Fibroblast of villous mesenchyme (primary cell): ENCODE measurements around the gene DNER. TPM values are rescaled to one million over a fixed set of nuclear protein-coding genes. Genes with fewer than 3 reads are reported as not detected.

ENCODE experiments used
- DNase-seq: peaks from one replicate; pipeline ENCODE4 v3.0.0-alpha.2; 2010; ENCODE audit warnings: low read depth
- H3K4me3 ChIP-seq: 2 replicates; pipeline ENCODE4 v1.5.1; 2011; ENCODE audit warnings: low read depth, mild to moderate bottlenecking, low read length
- total RNA-seq: library from RNA; depleted of rRNA; stranded (reverse); fragments of >200 nt; gene quantifications from 2 replicates; pipeline ENCODE4 v1.2.3, GENCODE V29; 2012
- TF ChIP-seq, protein P1 (sequence below): IDR thresholded peaks from 2 replicates; pipeline ENCODE4 v1.5.1; 2012; ENCODE audit warnings: low read depth, mild to moderate bottlenecking, low read length; ENCODE audit not compliant: insufficient read depth

DNER gene
- total RNA-seq, 1 donor, result 0.86 TPM

DNA sequence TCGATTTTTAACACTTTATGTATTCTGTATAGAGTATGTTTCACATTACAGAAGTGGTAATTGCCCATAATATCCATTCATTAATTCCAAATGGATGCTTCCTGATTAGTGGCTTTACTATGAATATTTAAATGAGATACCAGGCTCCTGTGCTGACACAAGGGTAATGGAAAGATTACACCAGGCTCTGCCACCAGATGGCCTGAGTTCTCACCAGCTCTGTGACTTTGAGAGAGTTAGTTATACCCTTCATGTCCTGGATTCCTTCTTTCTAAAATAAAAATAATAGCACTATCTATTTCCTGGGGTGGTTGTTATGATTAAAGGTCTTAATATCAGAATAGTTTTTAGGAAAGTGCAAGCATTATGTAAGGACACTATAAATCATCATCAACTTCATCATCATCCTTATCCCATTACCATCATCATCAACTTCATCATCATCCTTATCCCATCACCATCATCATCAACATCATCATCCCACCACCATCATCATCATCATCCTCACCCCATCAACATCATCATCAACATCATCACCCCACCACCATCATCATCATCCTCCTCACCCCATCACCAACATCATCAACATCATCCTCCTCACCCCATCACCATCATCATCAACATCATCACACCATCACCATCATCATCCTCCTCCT is 151.8 kb downstream of the DNER start:
- TF ChIP-seq, protein P1, sequence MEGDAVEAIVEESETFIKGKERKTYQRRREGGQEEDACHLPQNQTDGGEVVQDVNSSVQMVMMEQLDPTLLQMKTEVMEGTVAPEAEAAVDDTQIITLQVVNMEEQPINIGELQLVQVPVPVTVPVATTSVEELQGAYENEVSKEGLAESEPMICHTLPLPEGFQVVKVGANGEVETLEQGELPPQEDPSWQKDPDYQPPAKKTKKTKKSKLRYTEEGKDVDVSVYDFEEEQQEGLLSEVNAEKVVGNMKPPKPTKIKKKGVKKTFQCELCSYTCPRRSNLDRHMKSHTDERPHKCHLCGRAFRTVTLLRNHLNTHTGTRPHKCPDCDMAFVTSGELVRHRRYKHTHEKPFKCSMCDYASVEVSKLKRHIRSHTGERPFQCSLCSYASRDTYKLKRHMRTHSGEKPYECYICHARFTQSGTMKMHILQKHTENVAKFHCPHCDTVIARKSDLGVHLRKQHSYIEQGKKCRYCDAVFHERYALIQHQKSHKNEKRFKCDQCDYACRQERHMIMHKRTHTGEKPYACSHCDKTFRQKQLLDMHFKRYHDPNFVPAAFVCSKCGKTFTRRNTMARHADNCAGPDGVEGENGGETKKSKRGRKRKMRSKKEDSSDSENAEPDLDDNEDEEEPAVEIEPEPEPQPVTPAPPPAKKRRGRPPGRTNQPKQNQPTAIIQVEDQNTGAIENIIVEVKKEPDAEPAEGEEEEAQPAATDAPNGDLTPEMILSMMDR, result no peak
- DNase-seq, result no peak
- H3K4me3 ChIP-seq, result no peak overlapping the region

DNA sequence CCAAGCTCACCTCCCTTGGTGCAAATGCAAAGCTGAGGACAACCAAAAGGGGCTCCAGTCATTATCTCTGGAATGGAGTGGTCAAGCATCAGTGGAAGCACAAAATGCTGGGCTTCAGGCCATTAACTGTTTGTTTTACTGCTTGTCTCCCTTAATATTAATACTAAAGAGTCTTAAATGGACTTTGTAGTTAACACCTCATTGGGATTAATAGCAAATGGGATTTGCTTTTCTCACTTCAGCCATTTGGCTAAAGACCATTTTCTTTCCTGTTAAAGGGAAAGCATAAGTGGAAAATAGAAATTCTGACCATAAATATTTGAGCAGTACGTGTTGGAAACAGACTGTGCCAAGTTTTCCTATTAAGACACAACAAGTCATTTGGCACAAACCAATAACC is 154.4 kb downstream of the DNER start:
- DNase-seq, result no peak
- TF ChIP-seq, protein P1, result no peak
- no peak overlapping the region for H3K4me3 ChIP-seq

- DNase-seq, result no peak
- H3K4me3 ChIP-seq, result no peak overlapping the region
- TF ChIP-seq, protein P1, result no peak
Measured at GRCh38 chr2:229553091-229553490, 161.3 kb downstream of the DNER start.

GRCh38 chr2:229543176-229543873 is 171.0 kb downstream of the DNER start:
- no peak for DNase-seq
- TF ChIP-seq, protein P1, result no peak
- no peak overlapping the region for H3K4me3 ChIP-seq

GRCh38 chr2:229539628-229540027 is 174.7 kb downstream of the DNER start:
- H3K4me3 ChIP-seq, result no peak overlapping the region
- DNase-seq, result no peak
- TF ChIP-seq, protein P1, result no peak

DNA sequence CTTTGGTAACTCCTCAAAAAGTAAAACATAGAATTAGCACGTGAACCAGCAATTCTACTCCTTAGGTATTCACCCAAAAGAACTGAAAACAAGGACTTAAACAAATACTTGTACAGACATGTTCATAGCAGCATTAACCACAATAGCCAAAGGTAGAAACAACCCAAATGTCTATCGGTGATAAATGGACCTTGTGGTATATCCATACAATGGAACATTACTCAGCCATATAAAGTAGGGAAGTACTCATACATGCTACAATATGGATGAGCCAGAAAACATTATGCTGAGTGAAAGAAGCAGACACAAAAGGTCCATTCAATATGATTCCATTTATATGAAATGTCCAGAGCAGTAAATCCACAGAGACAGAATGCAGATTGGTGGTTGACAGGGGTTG is 182.8 kb downstream of the DNER start:
- TF ChIP-seq, protein P1, result no peak
- DNase-seq, result no peak
- H3K4me3 ChIP-seq, result no peak overlapping the region
